ENCODE data around the gene FSTL4.

GRCh38 chr5:133455676-133456075, 156.7 kb downstream of the FSTL4 start:
- TF ChIP-seq CTCF (IDR thresholded peaks at IDR 0.05) (no peak), POLR2A (IDR thresholded peaks at IDR 0.05; ENCODE audit: low read depth) (no peak), POLR2AphosphoS5 (IDR thresholded peaks at IDR 0.05) (no peak)
